ENCODE data around the gene TRNP1.

The TRNP1 gene

DNA sequence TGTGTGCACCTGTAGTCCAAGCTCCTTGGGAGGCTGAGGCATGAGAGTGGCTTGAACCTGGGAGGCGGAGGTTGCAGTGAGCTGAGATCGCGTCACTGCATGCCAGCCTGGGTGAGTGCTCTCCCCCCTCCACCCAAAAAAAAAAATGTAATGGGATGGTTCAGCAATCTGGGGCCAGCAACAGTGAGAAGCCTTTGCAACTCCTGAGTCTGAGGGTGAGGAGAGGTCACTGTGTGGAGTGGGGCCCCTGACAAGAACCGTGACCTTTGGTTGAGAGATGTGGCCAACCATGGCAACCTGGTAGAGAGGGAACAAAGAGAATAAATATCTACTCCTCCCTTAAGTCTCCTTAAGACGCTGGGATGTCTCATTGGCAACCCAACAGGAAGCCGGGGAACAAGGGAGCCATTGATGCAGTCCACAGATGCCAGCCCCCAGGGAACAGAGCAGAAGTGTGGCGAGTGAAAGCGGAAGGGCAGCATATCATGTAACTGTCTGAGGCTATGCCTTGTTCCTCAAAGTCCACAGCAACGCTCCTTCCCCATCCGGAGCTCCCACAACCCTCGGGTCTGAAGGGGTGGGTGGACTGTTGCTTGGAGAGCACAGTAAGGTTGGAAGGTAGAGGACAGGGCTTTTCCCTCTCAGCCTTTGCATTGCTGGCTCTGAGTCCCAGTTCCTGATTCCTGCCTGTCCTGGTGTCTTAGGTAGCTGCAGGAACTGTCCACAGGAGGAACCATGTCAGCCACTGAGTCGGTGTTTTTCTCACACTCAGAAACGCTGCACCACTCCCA, 8.3 kb downstream of the TRNP1 start:
- DNase-seq (ENCODE audit: low read depth in 2 of 2) = no peak

DNA sequence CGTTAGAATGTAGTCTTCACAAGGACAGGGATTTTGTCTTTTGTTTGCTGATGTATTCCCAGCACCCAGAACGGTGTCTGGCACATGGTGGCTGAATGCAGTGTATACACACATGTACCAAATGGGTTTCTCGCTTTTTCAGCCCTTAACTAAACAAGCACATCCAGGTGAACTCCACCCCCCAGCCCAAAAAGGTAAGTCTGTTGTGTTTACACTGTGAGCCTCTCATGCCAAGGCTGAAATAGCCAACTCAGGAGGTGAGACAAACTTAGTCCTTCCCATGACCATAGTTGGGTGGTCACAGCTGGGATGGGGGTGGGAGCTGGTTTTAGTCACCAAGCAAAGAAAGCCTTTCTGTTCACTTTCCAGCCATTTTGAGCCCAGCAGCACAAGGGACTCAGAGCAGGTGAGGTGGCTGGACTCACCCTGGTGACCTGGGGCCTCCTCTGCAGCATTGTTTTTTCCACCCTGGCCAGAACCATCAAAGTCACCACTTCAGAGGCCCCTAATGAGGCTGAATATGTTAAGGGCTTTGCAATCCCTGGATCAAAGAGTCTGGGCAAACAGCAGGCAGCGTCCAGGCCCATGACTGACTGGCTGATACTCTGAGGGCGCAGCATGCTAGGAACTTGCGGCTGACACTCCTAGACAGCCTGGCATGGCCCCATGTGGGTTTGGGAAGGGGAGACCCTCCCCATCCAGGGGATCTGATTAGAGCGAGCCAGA, 10.4 kb downstream of the TRNP1 start:
- DNase-seq (ENCODE audit: low read depth in 2 of 2) = no peak

DNA sequence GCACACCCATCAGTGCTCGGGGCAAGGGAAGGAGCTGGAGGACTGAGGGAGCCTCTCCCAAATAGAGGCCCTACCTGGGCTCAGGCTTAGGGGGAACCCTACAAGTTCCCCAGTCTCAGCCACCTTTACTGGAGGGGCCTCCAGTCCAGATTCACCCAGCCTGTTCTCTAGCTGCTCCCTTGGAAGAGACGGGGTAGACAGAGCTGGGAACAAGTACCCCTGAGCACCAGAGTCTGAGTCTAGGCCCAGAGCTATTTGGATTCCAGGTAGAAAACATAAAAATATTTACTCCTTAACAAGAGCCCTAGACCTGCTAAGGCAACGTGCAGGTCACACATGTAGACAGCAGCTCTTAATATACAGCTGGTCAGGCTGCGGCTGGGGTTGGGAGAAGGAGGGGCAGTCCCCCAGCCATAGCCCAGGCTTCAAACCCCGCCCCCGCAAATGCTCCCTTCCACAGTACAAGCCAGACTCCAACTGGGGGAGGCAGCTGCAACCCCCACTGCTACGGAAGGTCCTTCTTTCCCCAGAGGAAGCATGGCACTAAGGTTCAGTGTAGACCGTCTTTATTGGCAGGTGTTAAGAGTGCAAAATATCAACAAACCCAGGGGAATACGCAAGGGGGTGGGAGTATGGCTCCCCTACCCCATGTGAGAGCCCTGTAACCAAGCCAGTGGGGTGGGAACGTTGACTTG, 11.1 kb downstream of the TRNP1 start:
- no peak for DNase-seq (ENCODE audit: low read depth in 2 of 2)

DNA sequence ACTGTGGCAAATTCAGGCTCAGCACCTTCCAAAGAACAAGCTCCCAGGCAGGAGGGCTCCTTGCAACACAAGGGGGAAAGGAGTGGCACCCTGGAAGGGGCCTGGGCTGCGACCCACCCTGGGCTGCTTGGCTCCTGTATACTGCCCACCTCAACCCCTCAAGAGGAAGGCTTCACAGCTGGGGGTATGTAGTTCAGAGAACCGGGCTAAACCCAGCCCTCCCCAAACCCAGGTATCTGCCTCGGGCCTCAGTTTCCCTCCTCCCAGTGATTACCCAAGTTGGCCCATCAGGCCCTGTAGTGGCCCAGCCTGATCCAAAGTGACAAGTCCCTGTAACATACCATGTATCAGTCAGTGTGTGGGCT, 11.7 kb downstream of the TRNP1 start:
- DNase-seq (ENCODE audit: low read depth in 2 of 2) = no peak

DNA sequence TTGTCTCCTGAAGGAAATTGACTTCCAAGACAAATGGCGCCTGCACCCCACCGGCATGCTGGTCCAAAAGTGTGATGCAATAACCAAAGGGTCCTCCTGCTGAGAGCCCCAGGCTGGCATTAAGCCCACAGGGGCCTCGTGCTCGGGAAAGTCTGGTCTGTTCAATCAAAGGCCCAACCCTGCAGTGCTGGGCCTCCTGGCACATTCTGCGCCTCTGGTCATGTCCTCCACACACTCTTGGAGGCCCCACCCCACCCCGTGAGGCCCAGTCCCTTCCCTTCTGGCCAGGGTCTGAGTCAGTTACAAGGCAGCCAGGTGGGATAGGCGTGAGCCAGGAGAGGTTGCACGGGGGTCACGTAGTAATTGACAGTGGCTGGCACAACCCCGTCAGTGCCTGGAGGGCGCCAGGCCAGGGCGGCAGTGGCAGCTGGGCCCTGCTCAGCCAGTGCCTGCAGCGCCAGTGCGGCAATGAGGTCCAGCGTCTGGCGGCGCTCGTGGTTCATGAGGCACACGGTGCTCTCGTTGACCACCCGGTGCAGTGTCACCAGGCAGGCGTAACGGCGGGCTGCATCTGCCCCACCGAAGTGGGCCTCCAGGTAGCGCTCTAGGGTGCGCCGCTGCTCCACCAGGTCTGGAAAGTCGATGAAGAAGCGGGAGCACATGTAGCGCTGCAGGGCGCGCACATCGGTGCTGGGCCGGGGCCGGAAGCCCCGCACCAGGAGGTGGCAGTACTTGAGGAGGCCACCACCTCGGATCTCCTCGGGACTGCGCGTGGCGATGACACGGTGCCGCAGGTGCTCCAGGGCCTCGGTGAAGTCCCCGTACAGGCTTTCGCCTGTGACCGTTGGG, 12.4 kb downstream of the TRNP1 start:
- no peak for DNase-seq (ENCODE audit: low read depth in 2 of 2)

DNA sequence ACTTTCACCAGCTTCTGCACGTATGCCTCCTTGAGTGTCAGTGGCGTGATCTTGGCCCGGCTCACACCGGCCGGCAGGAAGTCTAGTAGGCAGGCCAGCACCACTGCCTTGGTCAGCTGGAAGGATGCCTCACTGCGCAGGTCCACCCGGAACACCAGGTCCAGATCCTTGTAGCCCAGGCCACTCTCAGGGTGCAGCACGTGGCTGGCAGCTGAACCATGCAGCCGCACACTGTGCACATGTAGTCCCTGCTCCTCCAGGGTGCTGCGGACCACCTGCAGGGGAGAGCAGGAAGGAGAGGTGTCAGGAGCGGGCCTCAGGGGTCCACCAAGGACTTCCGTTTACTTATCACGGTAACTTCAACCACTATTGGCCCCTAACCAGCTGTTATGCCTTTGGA, 13.2 kb downstream of the TRNP1 start:
- no peak for DNase-seq (ENCODE audit: low read depth in 2 of 2)

DNA sequence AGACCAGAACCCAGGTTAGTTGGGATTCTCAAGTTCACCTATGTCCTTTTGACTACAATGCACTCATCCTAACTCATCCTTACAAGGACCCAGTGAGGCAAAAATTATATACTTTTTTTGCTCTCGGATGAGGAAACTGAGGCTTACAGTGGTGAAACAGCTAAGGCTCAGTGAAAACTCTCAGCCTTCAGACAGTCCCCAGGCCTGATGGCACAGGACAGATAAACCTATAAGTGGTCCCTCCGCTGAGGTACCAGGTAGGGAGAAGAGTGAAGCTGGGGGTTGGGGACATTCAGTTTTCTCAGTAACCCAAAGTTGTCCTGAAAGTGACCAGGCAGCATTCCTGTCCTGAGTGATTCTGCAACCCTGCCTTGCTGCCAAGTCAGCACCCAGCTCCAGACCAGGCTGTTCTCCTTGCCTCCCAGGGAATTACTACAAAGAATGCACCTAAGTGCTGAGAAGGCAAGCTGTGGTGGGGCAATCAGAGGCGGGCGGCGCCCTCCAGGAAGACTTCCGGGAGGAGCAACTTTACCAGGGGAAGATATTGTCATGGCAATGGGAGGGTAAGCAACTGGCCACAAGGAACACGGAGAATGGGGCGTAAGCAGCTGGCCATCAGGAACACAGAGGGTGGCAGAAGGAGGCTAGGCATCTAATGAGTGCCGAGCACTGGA, 14.6 kb downstream of the TRNP1 start:
- DNase-seq (ENCODE audit: low read depth in 2 of 2) = no peak

DNA sequence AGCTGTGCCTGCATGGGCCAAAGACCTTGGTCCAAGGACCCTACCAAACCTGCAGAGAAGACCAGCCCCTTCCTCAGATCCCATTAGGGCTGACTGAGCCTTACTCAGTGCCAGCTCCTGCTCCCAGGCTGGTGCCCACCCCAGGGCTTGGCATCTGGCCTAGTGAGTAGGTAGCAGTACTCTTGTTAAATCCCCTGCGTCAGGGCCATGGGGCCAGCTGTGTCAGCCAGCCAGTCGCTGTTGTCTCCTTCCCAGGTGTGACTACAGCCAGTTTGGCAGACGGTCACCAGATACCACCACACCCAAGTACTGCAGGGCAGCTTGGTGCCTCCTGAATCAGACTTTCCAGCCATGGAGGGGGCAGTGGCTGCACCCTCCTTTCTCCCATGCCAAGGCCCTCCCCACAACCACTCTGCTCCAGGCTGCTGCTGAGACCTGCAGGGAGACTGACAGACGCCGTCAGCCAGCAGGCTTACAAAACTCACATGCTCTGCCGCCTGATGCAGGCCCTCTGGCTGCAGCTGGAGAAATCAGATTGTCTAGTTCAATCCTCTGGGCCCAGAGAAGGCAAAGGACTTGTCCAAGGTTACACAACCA, 16.2 kb downstream of the TRNP1 start:
- DNase-seq (ENCODE audit: low read depth in 2 of 2) = no peak

DNA sequence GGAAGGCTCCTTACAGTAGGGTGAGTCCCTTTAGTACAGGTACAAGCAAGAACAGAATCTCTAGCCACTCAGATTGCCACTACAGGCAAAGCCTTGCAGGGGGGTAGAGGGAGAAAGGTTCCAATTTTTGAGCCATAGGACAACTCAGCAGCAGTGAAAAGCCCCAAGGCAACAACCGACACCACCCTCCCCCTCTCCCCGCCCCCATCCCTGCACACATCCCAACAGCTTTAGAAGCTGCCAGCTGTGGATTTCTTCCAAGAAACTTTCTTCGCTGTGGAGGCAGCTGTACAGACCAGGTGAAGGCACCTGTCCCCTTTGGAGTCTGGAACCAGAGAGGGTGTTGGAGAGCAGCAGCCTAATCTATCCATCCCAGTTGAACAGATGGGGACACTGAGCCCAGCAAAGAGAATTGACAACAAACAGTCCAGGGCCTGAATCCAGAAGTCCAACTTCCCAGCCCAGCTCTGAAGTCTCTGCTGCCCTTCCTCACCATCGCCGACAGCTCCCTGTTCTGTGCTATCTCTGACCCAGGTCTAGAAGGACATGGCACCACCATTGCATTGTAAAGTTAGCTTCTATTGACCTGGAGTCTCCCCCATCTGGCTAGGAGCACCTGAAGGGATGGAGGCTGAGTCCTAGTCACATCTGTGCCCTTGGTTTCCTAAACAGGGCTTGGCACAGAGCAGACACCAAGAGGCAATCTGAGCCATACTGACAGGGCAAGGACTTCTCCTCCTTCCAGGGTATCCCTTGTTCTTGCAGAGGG, 16.9 kb downstream of the TRNP1 start:
- DNase-seq (ENCODE audit: low read depth in 2 of 2) = no peak

DNA sequence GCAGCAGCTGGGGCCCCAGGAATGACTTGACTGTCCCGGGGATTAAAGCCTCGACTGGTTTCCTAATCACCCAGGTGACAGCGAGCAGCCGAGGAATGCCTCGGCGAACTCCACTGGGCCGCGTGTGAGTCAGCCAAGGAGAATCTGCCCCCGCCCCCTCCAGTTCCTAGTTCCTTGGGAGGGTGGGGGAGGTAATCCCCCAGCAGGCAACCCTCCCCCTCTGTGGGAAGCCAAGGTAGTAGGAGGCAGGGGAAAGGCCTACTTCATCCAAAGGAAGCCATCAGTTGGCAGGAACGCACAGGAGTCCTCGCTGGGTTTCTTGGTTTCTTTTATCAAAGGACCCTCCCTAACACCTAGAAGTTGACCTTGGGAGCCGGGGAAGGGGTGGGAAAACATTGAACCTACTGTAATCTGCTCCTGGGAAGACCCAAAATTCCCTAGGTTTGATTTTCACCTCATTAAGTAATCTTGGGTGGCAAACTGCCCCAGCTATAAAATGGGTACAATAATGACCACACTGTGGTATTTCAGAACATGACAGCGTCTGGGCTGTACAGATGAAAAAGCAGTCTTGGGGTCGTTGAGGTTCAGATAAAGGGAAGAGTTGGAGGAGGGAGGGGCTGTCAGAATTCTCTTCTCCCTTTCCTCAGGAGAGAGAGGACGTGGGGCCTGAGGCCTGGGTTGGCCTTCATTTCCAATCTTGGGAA, 17.7 kb downstream of the TRNP1 start:
- DNase-seq (ENCODE audit: low read depth in 2 of 2) = no peak

DNA sequence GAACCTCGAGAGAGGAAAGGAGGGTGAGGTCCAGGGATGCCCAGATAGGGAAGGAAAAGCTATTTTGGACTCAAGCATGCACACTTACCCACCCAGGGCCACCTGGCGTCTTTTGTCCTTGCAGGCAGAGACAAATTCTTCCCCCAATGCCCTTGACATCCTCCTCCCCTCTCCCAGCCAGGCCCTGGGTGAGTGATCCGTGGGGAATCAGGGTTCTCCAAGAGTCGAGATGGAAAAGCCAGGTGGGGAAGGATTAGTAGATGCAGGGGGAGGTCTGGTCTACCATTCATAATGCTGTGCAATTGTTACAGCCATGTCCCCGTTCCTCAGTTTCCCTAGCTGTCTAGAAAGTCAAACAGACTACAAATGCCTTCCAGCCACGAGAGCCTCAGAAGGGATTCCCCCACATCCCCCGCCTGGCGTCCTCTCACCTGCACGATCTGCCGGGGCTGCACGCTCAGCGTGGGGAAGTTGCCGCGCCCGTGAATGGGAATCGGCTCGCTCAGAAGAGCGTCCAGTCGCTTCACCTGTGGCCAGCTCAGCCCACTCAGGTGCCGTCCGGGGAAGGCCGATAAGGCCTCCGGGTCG, 18.6 kb downstream of the TRNP1 start:
- DNase-seq (ENCODE audit: low read depth in 2 of 2) = no peak

DNA sequence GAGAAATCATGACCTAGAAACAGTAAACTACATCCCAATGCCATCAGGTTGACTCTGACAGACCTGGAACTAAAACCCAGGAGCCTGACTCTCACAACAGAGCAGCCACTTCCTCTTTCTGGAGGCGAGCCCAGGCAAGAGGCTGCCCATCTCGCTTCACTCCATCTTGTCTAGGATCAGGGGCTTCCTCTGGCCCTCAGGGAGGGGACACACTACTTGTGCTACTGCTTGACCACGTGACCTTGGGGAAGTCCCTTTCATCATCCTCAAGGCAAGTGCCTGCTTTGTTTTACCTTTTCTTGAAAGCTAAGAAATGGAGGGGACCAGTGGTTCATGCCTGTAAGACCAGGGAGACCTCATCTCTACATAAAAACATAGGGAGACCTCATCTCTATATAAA, 21.8 kb downstream of the TRNP1 start:
- DNase-seq (ENCODE audit: low read depth in 2 of 2) = no peak

DNA sequence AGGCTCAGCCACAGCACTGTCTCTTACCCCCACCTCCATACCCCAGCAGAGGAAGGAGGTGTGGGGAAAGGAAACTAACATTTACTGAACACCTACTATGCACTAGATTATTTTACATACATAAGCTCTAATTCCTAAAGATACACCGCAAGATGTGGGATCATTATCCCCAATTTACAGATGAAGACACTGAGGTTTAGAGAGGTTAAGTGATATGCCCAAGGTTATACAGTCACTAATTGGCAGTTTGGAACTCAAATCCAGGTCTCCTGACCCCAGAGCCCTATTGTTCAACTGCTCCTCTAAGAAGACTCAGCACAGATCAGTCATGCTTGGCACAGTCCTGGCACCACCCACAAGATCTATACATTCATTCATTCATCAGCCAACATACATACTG, 22.9 kb downstream of the TRNP1 start:
- no peak for DNase-seq (ENCODE audit: low read depth in 2 of 2)

DNA sequence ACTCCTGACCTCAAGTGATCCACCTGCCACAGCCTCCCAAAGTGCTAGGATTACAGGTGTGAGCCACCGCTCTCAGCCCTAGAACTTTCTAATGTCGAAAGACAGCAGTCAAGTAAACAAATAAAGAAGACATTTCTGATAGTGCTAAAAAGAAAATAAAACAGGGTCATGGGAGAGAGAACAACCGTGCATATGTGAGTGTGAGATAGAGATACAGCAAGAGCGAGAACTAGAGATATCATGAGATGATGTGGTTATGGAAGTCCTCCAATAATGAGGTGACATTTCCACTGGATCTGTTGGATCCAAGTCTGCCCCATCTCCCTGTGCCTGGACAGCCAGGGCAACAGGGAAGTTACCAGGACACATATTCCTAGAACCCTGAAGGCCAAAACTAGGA, 23.7 kb downstream of the TRNP1 start:
- no peak for DNase-seq (ENCODE audit: low read depth in 2 of 2)

DNA sequence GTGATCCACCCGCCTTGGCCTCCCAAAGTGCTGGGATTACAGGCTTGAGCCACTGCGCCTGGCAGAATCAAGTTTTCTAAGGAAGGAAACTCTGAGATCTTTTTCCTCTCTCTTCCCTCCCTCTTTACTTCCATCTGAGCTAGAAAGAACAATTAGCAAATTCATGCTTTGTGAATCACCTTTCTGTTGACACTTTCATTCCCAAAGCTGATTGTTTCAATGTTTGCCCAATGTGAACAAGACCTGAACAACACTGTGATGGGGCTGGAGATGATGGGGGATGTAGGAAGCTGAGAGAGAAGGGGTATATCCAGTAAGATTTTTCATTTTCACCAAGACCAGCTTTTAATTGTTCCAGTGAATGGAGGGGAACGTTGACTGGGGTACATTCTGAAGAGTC, 24.8 kb downstream of the TRNP1 start:
- no peak for DNase-seq (ENCODE audit: low read depth in 2 of 2)

DNA sequence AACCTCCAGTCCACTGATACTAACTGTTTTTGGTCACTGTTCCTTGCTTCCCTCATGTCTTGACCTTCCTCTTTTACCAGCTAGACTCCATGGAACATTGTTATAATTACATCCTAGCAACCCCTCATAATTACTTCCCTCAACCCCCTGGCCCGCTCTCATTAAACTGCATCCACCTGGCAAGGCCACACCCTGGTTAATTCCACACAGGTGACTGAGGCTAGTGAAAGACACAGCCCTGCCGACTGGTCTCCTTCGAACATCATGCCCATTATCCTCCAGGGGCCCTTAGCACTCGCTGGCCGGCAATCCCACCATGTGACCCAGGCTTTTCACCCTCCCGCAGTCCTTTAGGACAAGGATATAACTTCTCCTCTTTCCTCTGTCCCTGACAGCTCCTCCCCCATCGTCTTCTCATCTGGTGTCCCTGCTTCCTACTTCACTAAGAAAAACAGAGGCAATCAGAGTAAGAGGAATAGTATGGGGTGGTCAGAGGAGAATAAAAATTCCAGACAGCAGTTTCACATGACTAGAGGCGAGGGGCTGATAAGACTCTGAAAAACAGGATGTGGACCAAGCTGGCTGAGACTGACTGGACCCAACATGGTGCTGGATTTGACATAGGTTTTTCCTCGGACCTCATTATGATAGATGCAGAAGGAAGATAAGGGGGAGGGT, 28.0 kb downstream of the TRNP1 start:
- DNase-seq (ENCODE audit: low read depth in 2 of 2) = no peak

DNA sequence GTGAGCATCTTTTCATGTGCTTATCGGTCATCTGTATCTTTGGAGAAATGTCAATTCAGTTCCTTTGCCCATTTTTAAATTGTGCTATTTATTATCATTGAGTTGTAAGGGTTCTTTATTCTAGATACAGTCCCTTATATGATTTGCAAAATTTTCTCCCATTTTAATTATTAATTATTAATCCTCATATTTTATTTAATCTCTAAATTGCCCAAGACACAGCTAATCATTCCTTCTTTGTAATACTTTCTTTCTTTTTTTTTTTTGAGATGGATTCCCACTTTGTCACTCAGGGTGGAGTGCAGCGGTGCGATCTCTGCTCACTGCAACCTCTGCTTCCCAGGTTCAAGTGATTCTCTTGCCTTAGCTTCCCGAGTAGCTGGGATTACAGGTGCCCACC, 32.2 kb downstream of the TRNP1 start:
- no peak for DNase-seq (ENCODE audit: low read depth in 2 of 2)

Measured in activated CD4-positive, alpha-beta T cell treated with anti-CD3 and anti-CD28 coated beads for 24 hours (primary cell).